SK-N-SH (cell line): ENCODE data around the gene CYTH4. TPM values are rescaled to one million over a fixed set of nuclear protein-coding genes. Genes with fewer than 3 reads are reported as not detected.

Source experiments
- CTCF ChIA-PET: fragments of 300-600, 350-600 bp; formaldehyde crosslinking; extraction: SDS; loops from one replicate; lab custom pipeline; 2021; lab: Yijun Ruan, JAX
- POLR2A ChIA-PET: fragments of 350-600 bp; sonication (Branson Sonifier 250); formaldehyde crosslinking; extraction: SDS; loops from one replicate; lab custom pipeline; 2020; ENCODE audit warnings: antibody characterized with exemption, inconsistent platforms; lab: Yijun Ruan, JAX
- DNase-seq: peaks from one replicate; pipeline ENCODE4 v3.0.0; 2012
- H2AFZ ChIP-seq: fragments of 200-600 bp; sonication (generic); 2 replicates; pipeline ENCODE4 v1.8.1; 2016; ENCODE audit warnings: antibody characterized with exemption, mild to moderate bottlenecking, low read depth
- H3F3A ChIP-seq: fragments of 200-600 bp; sonication (generic); replicated peaks from 2 replicates; pipeline ENCODE3; 2016; ENCODE audit warnings: antibody characterized with exemption, mild to moderate bottlenecking; ENCODE audit not compliant: insufficient read depth
- H3K27ac ChIP-seq, 2 experiments: fragments of 200-500 bp in 1 of 2; fragments of 200-600 bp in 1 of 2; sonication (Bioruptor generic) in 1 of 2; sonication (generic), shearing (Covaris generic) in 1 of 2; 2 replicates each; pipeline versions ENCODE4 v1.5.1 to v1.6.1; 2014 to 2016; ENCODE audit warnings: low read depth in 2 of 2, inconsistent platforms in 1 of 2, low read length in 1 of 2, mild to moderate bottlenecking in 1 of 2, mixed read lengths in 1 of 2
- H3K27me3 ChIP-seq: fragments of 200-600 bp; sonication (generic), shearing (Covaris generic); 2 replicates; pipeline ENCODE4 v1.6.1; 2016; ENCODE audit warnings: mixed run types; ENCODE audit not compliant: insufficient read depth
- H3K36me3 ChIP-seq, 2 experiments: fragments of 200-500 bp in 1 of 2; fragments of 200-600 bp in 1 of 2; sonication (Bioruptor generic) in 1 of 2; sonication (generic) in 1 of 2; replicated peaks in 1 of 2; 2 replicates each; pipeline versions ENCODE3 to v1.5.1; 2014 to 2016; ENCODE audit warnings: low read length in 1 of 2, mild to moderate bottlenecking in 1 of 2; ENCODE audit not compliant: insufficient read depth in 2 of 2, control insufficient read depth in 1 of 2
- H3K4me1 ChIP-seq, 2 experiments: fragments of 200-500 bp in 1 of 2; fragments of 200-600 bp in 1 of 2; sonication (Bioruptor generic) in 1 of 2; sonication (generic), shearing (Covaris generic) in 1 of 2; 2 replicates each; pipeline versions ENCODE4 v1.5.1 to v1.6.1; 2014 to 2016; ENCODE audit warnings: low read depth in 1 of 2, low read length in 1 of 2, mixed run types in 1 of 2; ENCODE audit not compliant: insufficient read depth in 2 of 2, control insufficient read depth in 1 of 2
- H3K4me2 ChIP-seq: fragments of 200-600 bp; sonication (generic), shearing (Covaris generic); 2 replicates; pipeline ENCODE4 v1.6.1; 2017; ENCODE audit warnings: mixed run types
- H3K4me3 ChIP-seq, 2 experiments: fragments of 200-500 bp in 1 of 2; fragments of 200-600 bp in 1 of 2; sonication (Bioruptor generic) in 1 of 2; sonication (generic), shearing (Covaris generic) in 1 of 2; 2 replicates each; pipeline versions ENCODE4 v1.5.1 to v1.8.1; 2014 to 2016; ENCODE audit warnings: low read depth in 2 of 2, inconsistent platforms in 1 of 2, low read length in 1 of 2, mild to moderate bottlenecking in 1 of 2, mixed read lengths in 1 of 2, moderate library complexity in 1 of 2
- H3K79me2 ChIP-seq: fragments of 200-600 bp; sonication (generic); 2 replicates; pipeline ENCODE4 v1.8.1; 2017; ENCODE audit warnings: mild to moderate bottlenecking; ENCODE audit not compliant: insufficient read depth
- H3K9ac ChIP-seq: fragments of 200-600 bp; sonication (generic); 2 replicates; pipeline ENCODE4 v1.6.1; 2017; ENCODE audit warnings: mixed run types
- H3K9me2 ChIP-seq: fragments of 200-600 bp; sonication (generic); 2 replicates; pipeline ENCODE4 v1.6.1; 2017; ENCODE audit warnings: mixed run types
- H3K9me3 ChIP-seq: fragments of 200-600 bp; sonication (generic); 2 replicates; pipeline ENCODE4 v1.6.1; 2017; ENCODE audit warnings: mixed run types, mild to moderate bottlenecking, moderate library complexity
- H4K20me1 ChIP-seq: fragments of 200-600 bp; sonication (generic); 2 replicates; pipeline ENCODE4 v1.6.1; 2017; ENCODE audit warnings: mild to moderate bottlenecking, mixed run types; ENCODE audit not compliant: insufficient read depth
- CHD2 ChIP-seq: fragments of 150-350 bp; IDR thresholded peaks from 2 replicates; pipeline ENCODE4 v1.6.1; 2018; ENCODE audit warnings: low read length; ENCODE audit not compliant: partially characterized antibody
- ELF1 ChIP-seq: IDR thresholded peaks from 2 replicates; pipeline ENCODE4 v1.4.0; 2012
- EZH2phosphoT487 ChIP-seq: fragments of 200-600 bp; sonication (generic); IDR thresholded peaks from 2 replicates; pipeline ENCODE4 v1.6.1; 2017; ENCODE audit warnings: low read depth, mixed run types, mild to moderate bottlenecking, antibody characterized with exemption, moderate library complexity, borderline replicate concordance
- FOXM1 ChIP-seq: IDR thresholded peaks from 2 replicates; pipeline ENCODE4 v1.4.0; 2012; ENCODE audit warnings: low read depth, mild to moderate bottlenecking
- GABPA ChIP-seq: IDR thresholded peaks from 2 replicates; pipeline ENCODE4 v1.4.0; 2012; ENCODE audit warnings: low read depth, mild to moderate bottlenecking
- GATA2 ChIP-seq: sonication (generic); formaldehyde crosslinking; IDR thresholded peaks from 2 replicates; pipeline ENCODE4 v1.5.0; 2020; ENCODE audit warnings: mild to moderate bottlenecking, missing genetic modification reagents
- MEF2A ChIP-seq: IDR thresholded peaks from 2 replicates; pipeline ENCODE4 v1.4.0; 2012; ENCODE audit warnings: low read depth, borderline replicate concordance
- MXI1 ChIP-seq: IDR thresholded peaks from 2 replicates; pipeline ENCODE4 v1.6.1; 2012; ENCODE audit warnings: mild to moderate bottlenecking, low read depth, low read length, improper control_type of control experiment
- NFIC ChIP-seq: IDR thresholded peaks from 2 replicates; pipeline ENCODE4 v1.4.0; 2012; ENCODE audit warnings: borderline replicate concordance
- NRF1 ChIP-seq: IDR thresholded peaks from 2 replicates; pipeline ENCODE4 v1.6.1; 2012; ENCODE audit warnings: low read depth, mild to moderate bottlenecking, low read length
- POLR2AphosphoS5 ChIP-seq: IDR thresholded peaks from 2 replicates; pipeline ENCODE4 v1.6.1; 2012; ENCODE audit warnings: low read depth, low read length
- RAD21 ChIP-seq: IDR thresholded peaks from 2 replicates; pipeline ENCODE4 v1.6.1; 2012; ENCODE audit warnings: mild to moderate bottlenecking, low read length
- RFX5 ChIP-seq: IDR thresholded peaks from 2 replicates; pipeline ENCODE4 v1.6.1; 2012; ENCODE audit warnings: mild to moderate bottlenecking, improper control_type of control experiment, low read length
- SMC3 ChIP-seq: IDR thresholded peaks from 2 replicates; pipeline ENCODE4 v1.6.1; 2012; ENCODE audit warnings: low read depth, low read length, improper control_type of control experiment
- TAF1 ChIP-seq: IDR thresholded peaks from 2 replicates; pipeline ENCODE4 v1.6.1; 2012; ENCODE audit warnings: low read depth, mild to moderate bottlenecking, low read length, moderate library complexity, borderline replicate concordance
- TEAD4 ChIP-seq: IDR thresholded peaks from 2 replicates; pipeline ENCODE4 v1.4.0; 2012; ENCODE audit warnings: mild to moderate bottlenecking, borderline replicate concordance; ENCODE audit not compliant: insufficient read depth
- USF2 ChIP-seq: fragments of 150-350 bp; IDR thresholded peaks from 2 replicates; pipeline ENCODE4 v1.6.1; 2017; ENCODE audit warnings: antibody characterized with exemption, low read length, low read depth, borderline replicate concordance
- WGBS: methylation state at CpG from one replicate; pipeline ENCODE4 v1.1.6; 2017; ENCODE audit warnings: low lambda C conversion rate; 5-methylcytosine and 5-hydroxymethylcytosine counted together
- polyA plus RNA-seq, 3 experiments: library from polyadenylated mRNA; depleted of rRNA; stranded (reverse); fragments of >200 nt; gene quantifications; 2 replicates each; pipeline ENCODE4 v1.2.3, GENCODE V29; 2012
- TF ChIP-seq, protein P1 (sequence below): IDR thresholded peaks from 2 replicates; pipeline ENCODE4 v1.4.0; 2012; ENCODE audit warnings: low read depth, borderline replicate concordance
- TF ChIP-seq, protein P2 (sequence below): IDR thresholded peaks from 2 replicates; pipeline ENCODE4 v1.4.0; 2012; ENCODE audit warnings: low read depth, borderline replicate concordance
- TF ChIP-seq, protein P3 (sequence below): fragments of 200-600 bp; sonication (generic); IDR thresholded peaks from 2 replicates; pipeline ENCODE4 v1.6.1; 2017; ENCODE audit warnings: antibody characterized with exemption, mild to moderate bottlenecking, moderate library complexity

CYTH4 gene
- polyA plus RNA-seq, 1 of the 3 experiments (the other 2 are of a cell fraction) = 0.07 TPM

GRCh38 chr22:37338539-37339246, 56.4 kb downstream of the CYTH4 start:
- no peaks in the 10 kb centered on the region for H4K20me1 ChIP-seq
- no peak for DNase-seq
- WGBS = 90% methylated on average over 8 of the region's 10 CpGs
- H3K4me2 ChIP-seq = no peak overlapping the region
- H3K4me1 ChIP-seq = peaks cover 5 to 10% of the 10 kb centered on the region in 2 experiments; a peak in 1 of 4 replicates
- no peaks in the 10 kb centered on the region for H3F3A ChIP-seq
- H3K9me3 ChIP-seq = no peaks in the 10 kb centered on the region
- H3K79me2 ChIP-seq = no peaks in the 10 kb centered on the region
- ChIA-PET POLR2A (no interaction called here), CTCF (interaction anchor here (0.6 to 1.2 kb wide), 3 partner anchors 14 to 91 kb away, joined by 3 to 7 read pairs (median 4); no protein-coding TSS in a partner anchor)
- no peak overlapping the region for H2AFZ ChIP-seq
- no peaks in the 10 kb centered on the region for H3K27me3 ChIP-seq
- H3K4me3 ChIP-seq = no peak overlapping the region
- no peak overlapping the region for H3K9ac ChIP-seq
- H3K36me3 ChIP-seq = no peaks in the 10 kb centered on the region
- TF ChIP-seq NRF1 (no peak), CHD2 (no peak), EZH2phosphoT487 (no peak), TEAD4 (no peak), SMC3 (no peak), RFX5 (no peak), TAF1 (no peak), GABPA (no peak)
- TF ChIP-seq, protein P1, sequence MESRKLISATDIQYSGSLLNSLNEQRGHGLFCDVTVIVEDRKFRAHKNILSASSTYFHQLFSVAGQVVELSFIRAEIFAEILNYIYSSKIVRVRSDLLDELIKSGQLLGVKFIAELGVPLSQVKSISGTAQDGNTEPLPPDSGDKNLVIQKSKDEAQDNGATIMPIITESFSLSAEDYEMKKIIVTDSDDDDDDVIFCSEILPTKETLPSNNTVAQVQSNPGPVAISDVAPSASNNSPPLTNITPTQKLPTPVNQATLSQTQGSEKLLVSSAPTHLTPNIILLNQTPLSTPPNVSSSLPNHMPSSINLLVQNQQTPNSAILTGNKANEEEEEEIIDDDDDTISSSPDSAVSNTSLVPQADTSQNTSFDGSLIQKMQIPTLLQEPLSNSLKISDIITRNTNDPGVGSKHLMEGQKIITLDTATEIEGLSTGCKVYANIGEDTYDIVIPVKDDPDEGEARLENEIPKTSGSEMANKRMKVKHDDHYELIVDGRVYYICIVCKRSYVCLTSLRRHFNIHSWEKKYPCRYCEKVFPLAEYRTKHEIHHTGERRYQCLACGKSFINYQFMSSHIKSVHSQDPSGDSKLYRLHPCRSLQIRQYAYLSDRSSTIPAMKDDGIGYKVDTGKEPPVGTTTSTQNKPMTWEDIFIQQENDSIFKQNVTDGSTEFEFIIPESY = no peak
- H3K9me2 ChIP-seq = no peaks in the 10 kb centered on the region
- no peak overlapping the region for H3K27ac ChIP-seq

GRCh38 chr22:37340331-37341262, 58.3 kb downstream of the CYTH4 start:
- CTCF ChIA-PET = interaction anchor here (0.6 to 1.8 kb wide), 8 partner anchors 10 to 252 kb away, joined by 3 to 7 read pairs (median 3); partner anchors contain the start of gene ELFN2
- POLR2A ChIA-PET = no interaction called here
- H3K4me2 ChIP-seq = no peak overlapping the region

More at GRCh38 chr22:37340331-37341262, 58.3 kb downstream of the CYTH4 start:
- H2AFZ ChIP-seq = no peak overlapping the region
- H3K79me2 ChIP-seq = no peaks in the 10 kb centered on the region
- H3F3A ChIP-seq = no peaks in the 10 kb centered on the region
- TF ChIP-seq FOXM1 (no peak), NFIC (no peak), RAD21 (no peak), ELF1 (no peak), USF2 (no peak), GATA2 (CRISPR knock-in tag) (no peak), SMC3 (no peak), MXI1 (no peak), POLR2AphosphoS5 (no peak), GABPA (no peak), MEF2A (no peak)
- TF ChIP-seq, protein P2, sequence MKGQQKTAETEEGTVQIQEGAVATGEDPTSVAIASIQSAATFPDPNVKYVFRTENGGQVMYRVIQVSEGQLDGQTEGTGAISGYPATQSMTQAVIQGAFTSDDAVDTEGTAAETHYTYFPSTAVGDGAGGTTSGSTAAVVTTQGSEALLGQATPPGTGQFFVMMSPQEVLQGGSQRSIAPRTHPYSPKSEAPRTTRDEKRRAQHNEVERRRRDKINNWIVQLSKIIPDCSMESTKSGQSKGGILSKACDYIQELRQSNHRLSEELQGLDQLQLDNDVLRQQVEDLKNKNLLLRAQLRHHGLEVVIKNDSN = no peak
- TF ChIP-seq, protein P3, sequence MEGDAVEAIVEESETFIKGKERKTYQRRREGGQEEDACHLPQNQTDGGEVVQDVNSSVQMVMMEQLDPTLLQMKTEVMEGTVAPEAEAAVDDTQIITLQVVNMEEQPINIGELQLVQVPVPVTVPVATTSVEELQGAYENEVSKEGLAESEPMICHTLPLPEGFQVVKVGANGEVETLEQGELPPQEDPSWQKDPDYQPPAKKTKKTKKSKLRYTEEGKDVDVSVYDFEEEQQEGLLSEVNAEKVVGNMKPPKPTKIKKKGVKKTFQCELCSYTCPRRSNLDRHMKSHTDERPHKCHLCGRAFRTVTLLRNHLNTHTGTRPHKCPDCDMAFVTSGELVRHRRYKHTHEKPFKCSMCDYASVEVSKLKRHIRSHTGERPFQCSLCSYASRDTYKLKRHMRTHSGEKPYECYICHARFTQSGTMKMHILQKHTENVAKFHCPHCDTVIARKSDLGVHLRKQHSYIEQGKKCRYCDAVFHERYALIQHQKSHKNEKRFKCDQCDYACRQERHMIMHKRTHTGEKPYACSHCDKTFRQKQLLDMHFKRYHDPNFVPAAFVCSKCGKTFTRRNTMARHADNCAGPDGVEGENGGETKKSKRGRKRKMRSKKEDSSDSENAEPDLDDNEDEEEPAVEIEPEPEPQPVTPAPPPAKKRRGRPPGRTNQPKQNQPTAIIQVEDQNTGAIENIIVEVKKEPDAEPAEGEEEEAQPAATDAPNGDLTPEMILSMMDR = no peak
- no peaks in the 10 kb centered on the region for H3K36me3 ChIP-seq
- DNase-seq = no peak
- H4K20me1 ChIP-seq = no peaks in the 10 kb centered on the region
- peaks cover 5 to 14% of the 10 kb centered on the region in 2 experiments; a peak in 1 of 4 replicates for H3K4me1 ChIP-seq
- H3K9ac ChIP-seq = no peak overlapping the region
- no peaks in the 10 kb centered on the region for H3K9me3 ChIP-seq
- H3K9me2 ChIP-seq = no peaks in the 10 kb centered on the region
- H3K27me3 ChIP-seq = no peaks in the 10 kb centered on the region
- no peak overlapping the region for H3K27ac ChIP-seq
- 76% methylated on average over 20 of the region's 24 CpGs for WGBS
- no peak overlapping the region for H3K4me3 ChIP-seq
